GM18519 (cell line): ENCODE results near the gene FBXL7.

Experiments used
- ATAC-seq: cut with Tn5 transposase; IDR thresholded peaks from one replicate; pipeline ENCODE4 v1.9.1; 2021; ENCODE audit warnings: mild to moderate bottlenecking, moderate library complexity; ENCODE audit not compliant: unreplicated experiment, low FRiP score

FBXL7 gene

GRCh38 chr5:15694696-15695214 lies 194.8 kb downstream of the FBXL7 start:
- ATAC-seq: no peak

- no peak for ATAC-seq
Measured at GRCh38 chr5:15695215-15695731, 195.3 kb downstream of the FBXL7 start.

GRCh38 chr5:15700373-15700772 lies 200.4 kb downstream of the FBXL7 start:
- no peak for ATAC-seq

- ATAC-seq: no peak
Measured at GRCh38 chr5:15702102-15702501, 202.1 kb downstream of the FBXL7 start.

- no peak for ATAC-seq
Measured at GRCh38 chr5:15703901-15704300, 203.9 kb downstream of the FBXL7 start.

- no peak for ATAC-seq
Measured at GRCh38 chr5:15704397-15704947, 204.5 kb downstream of the FBXL7 start.

GRCh38 chr5:15707631-15708030 lies 207.7 kb downstream of the FBXL7 start:
- ATAC-seq: no peak

- ATAC-seq: no peak
Measured at GRCh38 chr5:15711892-15712291, 211.9 kb downstream of the FBXL7 start.

- ATAC-seq: no peak
Measured at GRCh38 chr5:15715535-15715934, 215.6 kb downstream of the FBXL7 start.

GRCh38 chr5:15715967-15716366 lies 216.0 kb downstream of the FBXL7 start:
- ATAC-seq: no peak

- ATAC-seq: no peak
Measured at GRCh38 chr5:15717001-15717400, 217.0 kb downstream of the FBXL7 start.

GRCh38 chr5:15718421-15719179 lies 218.6 kb downstream of the FBXL7 start:
- no peak for ATAC-seq

GRCh38 chr5:15719784-15720183 lies 219.8 kb downstream of the FBXL7 start:
- ATAC-seq: no peak

- ATAC-seq: no peak
Measured at GRCh38 chr5:15720515-15720914, 220.5 kb downstream of the FBXL7 start.

- ATAC-seq: no peak
Measured at GRCh38 chr5:15722305-15722704, 222.3 kb downstream of the FBXL7 start.

GRCh38 chr5:15727375-15727774 lies 227.4 kb downstream of the FBXL7 start:
- ATAC-seq: no peak

GRCh38 chr5:15728811-15729210 lies 228.8 kb downstream of the FBXL7 start:
- ATAC-seq: no peak

GRCh38 chr5:15731699-15732098 lies 231.7 kb downstream of the FBXL7 start:
- ATAC-seq: no peak

GRCh38 chr5:15734058-15734457 lies 234.1 kb downstream of the FBXL7 start:
- ATAC-seq: no peak

GRCh38 chr5:15737036-15737821 lies 237.2 kb downstream of the FBXL7 start:
- no peak for ATAC-seq
